ENCODE data around the gene PHF21B. TPM values are rescaled to one million over a fixed set of nuclear protein-coding genes. Genes with fewer than 3 reads are reported as not detected.

Gene PHF21B
- total RNA-seq, 1 experiment from 2014 or later: 4.5 TPM

DNA sequence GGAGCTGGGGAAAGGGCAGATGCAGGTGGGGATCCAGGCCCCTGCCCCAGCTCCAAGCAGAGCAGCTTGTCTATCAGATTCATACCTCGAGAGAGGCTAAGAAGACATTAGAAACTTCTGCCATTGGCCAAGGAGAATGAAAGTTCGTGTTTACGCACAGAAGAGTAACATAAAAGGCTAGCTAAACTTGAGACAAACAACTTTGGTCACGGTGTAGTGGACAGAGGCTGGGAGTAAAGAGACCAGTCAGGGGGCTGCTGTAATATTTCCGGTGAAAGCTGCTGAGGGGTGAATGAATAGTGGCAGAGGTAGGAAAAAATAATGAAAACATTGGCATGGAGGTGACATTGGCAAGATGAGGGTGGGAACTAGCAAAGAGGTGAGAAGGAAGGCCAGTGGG lies 22.9 kb downstream of the PHF21B start:
- BruUV-seq (replicated peaks): no TSS peak
- no peaks in the 10 kb centered on the region for H3K9me3 ChIP-seq (ENCODE audit: control insufficient read depth, insufficient read depth, low read depth, low read length)
- H3K27me3 ChIP-seq (ENCODE audit: control insufficient read depth, insufficient read depth, low read length): no peaks in the 10 kb centered on the region
- CTCF ChIA-PET: no interaction called here
- H3K27ac ChIP-seq (ENCODE audit: low read length): no peak overlapping the region
- DNase-seq (ENCODE audit: low read depth, low spot score): no peak
- H3K4me3 ChIP-seq (ENCODE audit: low read depth in 2 of 2, low read length in 2 of 2): no peak overlapping the region
- in situ Hi-C loops (cut with HindIII; ENCODE audit: low pct_unique_long_range_greater_than_20kb, low sequenced_read_pairs) (no loop called here), intact Hi-C loops (cut with micrococcal nuclease; ENCODE audit: unreplicated experiment) (no loop called here)
- H3K4me1 ChIP-seq (ENCODE audit: control insufficient read depth, insufficient read depth, low read length): no peaks in the 10 kb centered on the region
- no peaks in the 10 kb centered on the region for H3K36me3 ChIP-seq (ENCODE audit: control insufficient read depth, insufficient read depth, low read length)
- POLR2A ChIA-PET: no interaction called here
- ATAC-seq: no peak
- TF ChIP-seq, protein P1, sequence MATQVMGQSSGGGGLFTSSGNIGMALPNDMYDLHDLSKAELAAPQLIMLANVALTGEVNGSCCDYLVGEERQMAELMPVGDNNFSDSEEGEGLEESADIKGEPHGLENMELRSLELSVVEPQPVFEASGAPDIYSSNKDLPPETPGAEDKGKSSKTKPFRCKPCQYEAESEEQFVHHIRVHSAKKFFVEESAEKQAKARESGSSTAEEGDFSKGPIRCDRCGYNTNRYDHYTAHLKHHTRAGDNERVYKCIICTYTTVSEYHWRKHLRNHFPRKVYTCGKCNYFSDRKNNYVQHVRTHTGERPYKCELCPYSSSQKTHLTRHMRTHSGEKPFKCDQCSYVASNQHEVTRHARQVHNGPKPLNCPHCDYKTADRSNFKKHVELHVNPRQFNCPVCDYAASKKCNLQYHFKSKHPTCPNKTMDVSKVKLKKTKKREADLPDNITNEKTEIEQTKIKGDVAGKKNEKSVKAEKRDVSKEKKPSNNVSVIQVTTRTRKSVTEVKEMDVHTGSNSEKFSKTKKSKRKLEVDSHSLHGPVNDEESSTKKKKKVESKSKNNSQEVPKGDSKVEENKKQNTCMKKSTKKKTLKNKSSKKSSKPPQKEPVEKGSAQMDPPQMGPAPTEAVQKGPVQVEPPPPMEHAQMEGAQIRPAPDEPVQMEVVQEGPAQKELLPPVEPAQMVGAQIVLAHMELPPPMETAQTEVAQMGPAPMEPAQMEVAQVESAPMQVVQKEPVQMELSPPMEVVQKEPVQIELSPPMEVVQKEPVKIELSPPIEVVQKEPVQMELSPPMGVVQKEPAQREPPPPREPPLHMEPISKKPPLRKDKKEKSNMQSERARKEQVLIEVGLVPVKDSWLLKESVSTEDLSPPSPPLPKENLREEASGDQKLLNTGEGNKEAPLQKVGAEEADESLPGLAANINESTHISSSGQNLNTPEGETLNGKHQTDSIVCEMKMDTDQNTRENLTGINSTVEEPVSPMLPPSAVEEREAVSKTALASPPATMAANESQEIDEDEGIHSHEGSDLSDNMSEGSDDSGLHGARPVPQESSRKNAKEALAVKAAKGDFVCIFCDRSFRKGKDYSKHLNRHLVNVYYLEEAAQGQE (IDR thresholded peaks at IDR 0.05; ENCODE audit: insufficient read depth in 1 of 2, low read depth in 2 of 2, low read length in 1 of 2): no peak
- TF ChIP-seq, protein P2, sequence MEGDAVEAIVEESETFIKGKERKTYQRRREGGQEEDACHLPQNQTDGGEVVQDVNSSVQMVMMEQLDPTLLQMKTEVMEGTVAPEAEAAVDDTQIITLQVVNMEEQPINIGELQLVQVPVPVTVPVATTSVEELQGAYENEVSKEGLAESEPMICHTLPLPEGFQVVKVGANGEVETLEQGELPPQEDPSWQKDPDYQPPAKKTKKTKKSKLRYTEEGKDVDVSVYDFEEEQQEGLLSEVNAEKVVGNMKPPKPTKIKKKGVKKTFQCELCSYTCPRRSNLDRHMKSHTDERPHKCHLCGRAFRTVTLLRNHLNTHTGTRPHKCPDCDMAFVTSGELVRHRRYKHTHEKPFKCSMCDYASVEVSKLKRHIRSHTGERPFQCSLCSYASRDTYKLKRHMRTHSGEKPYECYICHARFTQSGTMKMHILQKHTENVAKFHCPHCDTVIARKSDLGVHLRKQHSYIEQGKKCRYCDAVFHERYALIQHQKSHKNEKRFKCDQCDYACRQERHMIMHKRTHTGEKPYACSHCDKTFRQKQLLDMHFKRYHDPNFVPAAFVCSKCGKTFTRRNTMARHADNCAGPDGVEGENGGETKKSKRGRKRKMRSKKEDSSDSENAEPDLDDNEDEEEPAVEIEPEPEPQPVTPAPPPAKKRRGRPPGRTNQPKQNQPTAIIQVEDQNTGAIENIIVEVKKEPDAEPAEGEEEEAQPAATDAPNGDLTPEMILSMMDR (IDR thresholded peaks at IDR 0.05): no peak
- TF ChIP-seq POLR2AphosphoS5 (IDR thresholded peaks at IDR 0.05; ENCODE audit: low read depth, low read length): no peak
- TF ChIP-seq SIN3A (IDR thresholded peaks at IDR 0.05; ENCODE audit: borderline replicate concordance, insufficient read depth, low read depth, low read length): no peak
- TF ChIP-seq TCF7L2 (IDR thresholded peaks at IDR 0.05; ENCODE audit: low read depth, low read length): no peak

DNA sequence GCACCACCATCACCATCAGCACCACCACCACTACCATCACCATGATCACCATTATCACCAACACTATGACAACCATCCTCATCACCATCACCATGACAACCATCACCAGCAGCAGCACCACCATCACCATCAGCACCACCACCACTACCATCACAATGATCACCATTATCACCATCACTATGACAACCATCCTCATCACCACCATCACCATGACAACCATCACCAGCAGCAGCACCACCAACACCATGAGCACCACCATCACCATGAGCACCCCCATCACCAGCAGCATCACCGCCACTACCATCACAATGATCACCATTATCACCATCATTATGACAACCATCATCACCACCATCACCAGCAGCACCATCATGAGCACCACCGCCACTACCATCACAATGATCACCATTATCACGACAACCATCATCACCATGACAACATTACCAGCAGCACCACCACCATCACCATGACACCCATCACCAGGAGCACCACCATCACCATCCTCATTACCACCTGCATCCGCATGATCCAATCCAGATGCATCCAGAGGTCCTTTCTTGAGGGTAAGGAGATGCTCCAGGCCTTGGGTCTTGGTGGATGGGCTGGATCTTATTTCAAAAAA lies 23.8 kb downstream of the PHF21B start:
- no TSS peak for BruUV-seq (replicated peaks)
- CTCF ChIA-PET: no interaction called here
- no peaks in the 10 kb centered on the region for H3K9me3 ChIP-seq (ENCODE audit: control insufficient read depth, insufficient read depth, low read depth, low read length)
- no peaks in the 10 kb centered on the region for H3K36me3 ChIP-seq (ENCODE audit: control insufficient read depth, insufficient read depth, low read length)
- intact Hi-C loops (cut with micrococcal nuclease; ENCODE audit: unreplicated experiment): no loop called here
- in situ Hi-C loops (cut with HindIII; ENCODE audit: low pct_unique_long_range_greater_than_20kb, low sequenced_read_pairs): no loop called here
- DNase-seq (ENCODE audit: low read depth, low spot score) (no peak), ATAC-seq (no peak)
- no peaks in the 10 kb centered on the region for H3K27me3 ChIP-seq (ENCODE audit: control insufficient read depth, insufficient read depth, low read length)
- POLR2A ChIA-PET: no interaction called here
- H3K27ac ChIP-seq (ENCODE audit: low read length): no peak overlapping the region
- TF ChIP-seq SIN3A (IDR thresholded peaks at IDR 0.05; ENCODE audit: borderline replicate concordance, insufficient read depth, low read depth, low read length) (no peak), POLR2AphosphoS5 (IDR thresholded peaks at IDR 0.05; ENCODE audit: low read depth, low read length) (no peak), TCF7L2 (IDR thresholded peaks at IDR 0.05; ENCODE audit: low read depth, low read length) (no peak)
- TF ChIP-seq, protein P2 (IDR thresholded peaks at IDR 0.05): no peak
- TF ChIP-seq, protein P1 (IDR thresholded peaks at IDR 0.05; ENCODE audit: insufficient read depth in 1 of 2, low read depth in 2 of 2, low read length in 1 of 2): no peak
- no peaks in the 10 kb centered on the region for H3K4me1 ChIP-seq (ENCODE audit: control insufficient read depth, insufficient read depth, low read length)
- no peak overlapping the region for H3K4me3 ChIP-seq (ENCODE audit: low read depth in 2 of 2, low read length in 2 of 2)
